ENCODE measurements around the gene CERT1. TPM values are rescaled to one million over a fixed set of nuclear protein-coding genes. Genes with fewer than 3 reads are reported as not detected.

CERT1 gene
- total RNA-seq, 4 donors from 2014 or later = 36.1 to 42.3 (median 39.0) TPM

DNA sequence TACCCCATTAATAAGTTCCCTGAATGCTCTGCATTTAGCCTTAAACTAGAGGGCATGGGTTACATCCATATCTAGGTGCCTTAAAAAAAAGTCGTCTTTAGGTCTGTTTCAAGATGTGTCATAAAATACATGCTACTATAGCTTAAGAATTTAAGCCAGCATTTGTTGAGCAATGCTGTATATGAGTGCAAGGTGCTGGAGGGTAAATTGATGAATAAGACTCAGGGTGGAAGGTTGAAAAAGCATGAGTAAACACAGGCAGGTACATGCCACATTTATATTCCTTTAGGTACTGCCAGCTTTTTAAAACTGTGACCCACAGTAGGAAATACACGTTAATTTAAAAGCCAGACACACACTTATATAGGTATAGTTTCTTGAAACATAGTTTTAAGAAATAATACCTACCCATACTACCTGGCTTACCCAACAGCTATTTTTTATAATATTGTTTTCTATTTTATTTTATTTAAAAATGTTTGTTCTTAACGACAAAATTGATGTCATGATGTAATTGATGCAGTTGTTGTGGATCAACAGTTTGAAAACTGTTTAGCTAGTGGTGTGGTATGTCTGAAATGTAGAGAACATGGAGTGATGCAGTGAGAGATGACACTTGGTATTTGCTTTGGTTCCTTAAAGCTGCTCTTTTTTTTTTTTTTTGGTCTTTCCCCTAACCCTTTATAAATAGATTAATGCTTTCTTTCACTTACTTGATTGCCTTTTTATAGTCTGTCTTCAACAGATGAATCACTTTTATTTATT lies 170.5 kb downstream of the CERT1 start:
- no peak for TF ChIP-seq POLR2A (IDR thresholded peaks at IDR 0.05)
- TF ChIP-seq, protein P1, sequence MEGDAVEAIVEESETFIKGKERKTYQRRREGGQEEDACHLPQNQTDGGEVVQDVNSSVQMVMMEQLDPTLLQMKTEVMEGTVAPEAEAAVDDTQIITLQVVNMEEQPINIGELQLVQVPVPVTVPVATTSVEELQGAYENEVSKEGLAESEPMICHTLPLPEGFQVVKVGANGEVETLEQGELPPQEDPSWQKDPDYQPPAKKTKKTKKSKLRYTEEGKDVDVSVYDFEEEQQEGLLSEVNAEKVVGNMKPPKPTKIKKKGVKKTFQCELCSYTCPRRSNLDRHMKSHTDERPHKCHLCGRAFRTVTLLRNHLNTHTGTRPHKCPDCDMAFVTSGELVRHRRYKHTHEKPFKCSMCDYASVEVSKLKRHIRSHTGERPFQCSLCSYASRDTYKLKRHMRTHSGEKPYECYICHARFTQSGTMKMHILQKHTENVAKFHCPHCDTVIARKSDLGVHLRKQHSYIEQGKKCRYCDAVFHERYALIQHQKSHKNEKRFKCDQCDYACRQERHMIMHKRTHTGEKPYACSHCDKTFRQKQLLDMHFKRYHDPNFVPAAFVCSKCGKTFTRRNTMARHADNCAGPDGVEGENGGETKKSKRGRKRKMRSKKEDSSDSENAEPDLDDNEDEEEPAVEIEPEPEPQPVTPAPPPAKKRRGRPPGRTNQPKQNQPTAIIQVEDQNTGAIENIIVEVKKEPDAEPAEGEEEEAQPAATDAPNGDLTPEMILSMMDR (IDR thresholded peaks at IDR 0.05) = no peak
- no peak for TF ChIP-seq EP300 (IDR thresholded peaks at IDR 0.05)
- Histone ChIP-seq H3K4me1 (peaks cover 0 to 43% (median 9%) of the 10 kb centered on the region in 4 donors), H3K27ac (no peak overlapping the region), H3K9me3 (no peaks in the 10 kb centered on the region), H3K36me3 (peaks cover 0 to 26% (median 0%) of the 10 kb centered on the region in 3 donors), H3K4me3 (no peak overlapping the region), H3K27me3 (no peaks in the 10 kb centered on the region)
- WGBS, 2 donors = 67 to 68% methylated on average over 3 of the region's 3 CpGs
- DNase-seq (ENCODE audit: low spot score in 2 of 2) = no peak

DNA sequence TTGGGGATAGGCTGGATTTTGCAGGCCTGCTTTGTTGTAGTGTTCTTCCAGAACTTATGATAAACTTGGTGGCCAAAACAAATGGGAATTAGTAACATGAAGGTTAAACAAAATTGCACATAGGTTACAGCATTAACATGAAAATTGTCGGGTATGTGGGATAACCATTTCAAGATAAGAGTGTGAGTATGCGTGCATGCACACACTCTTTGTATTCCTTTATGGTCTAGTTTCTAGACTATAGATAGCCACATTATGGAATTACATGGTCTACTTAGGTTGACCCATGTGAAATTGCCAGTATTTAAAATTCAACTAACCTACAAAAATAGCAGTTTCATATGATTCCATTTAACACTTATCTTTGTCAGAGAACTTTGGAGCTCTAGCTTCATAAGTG lies 173.0 kb downstream of the CERT1 start:
- peak overlapping the region in 2 of 4 donors; percentile 87 to 98 for H3K4me3 ChIP-seq
- peaks cover 0 to 3% (median 0%) of the 10 kb centered on the region in 3 donors for H3K36me3 ChIP-seq
- no peaks in the 10 kb centered on the region for H3K27me3 ChIP-seq
- H3K9me3 ChIP-seq = no peaks in the 10 kb centered on the region
- peak overlapping the region in 1 of 4 donors; percentile 99 for H3K27ac ChIP-seq
- TF ChIP-seq POLR2A (IDR thresholded peaks at IDR 0.05) = no peak
- WGBS, 2 donors = 46 to 54% methylated on average over 2 of the region's 2 CpGs
- DNase-seq (ENCODE audit: low spot score in 2 of 2) = no peak
- H3K4me1 ChIP-seq = peaks cover 0 to 46% (median 9%) of the 10 kb centered on the region in 4 donors

DNA sequence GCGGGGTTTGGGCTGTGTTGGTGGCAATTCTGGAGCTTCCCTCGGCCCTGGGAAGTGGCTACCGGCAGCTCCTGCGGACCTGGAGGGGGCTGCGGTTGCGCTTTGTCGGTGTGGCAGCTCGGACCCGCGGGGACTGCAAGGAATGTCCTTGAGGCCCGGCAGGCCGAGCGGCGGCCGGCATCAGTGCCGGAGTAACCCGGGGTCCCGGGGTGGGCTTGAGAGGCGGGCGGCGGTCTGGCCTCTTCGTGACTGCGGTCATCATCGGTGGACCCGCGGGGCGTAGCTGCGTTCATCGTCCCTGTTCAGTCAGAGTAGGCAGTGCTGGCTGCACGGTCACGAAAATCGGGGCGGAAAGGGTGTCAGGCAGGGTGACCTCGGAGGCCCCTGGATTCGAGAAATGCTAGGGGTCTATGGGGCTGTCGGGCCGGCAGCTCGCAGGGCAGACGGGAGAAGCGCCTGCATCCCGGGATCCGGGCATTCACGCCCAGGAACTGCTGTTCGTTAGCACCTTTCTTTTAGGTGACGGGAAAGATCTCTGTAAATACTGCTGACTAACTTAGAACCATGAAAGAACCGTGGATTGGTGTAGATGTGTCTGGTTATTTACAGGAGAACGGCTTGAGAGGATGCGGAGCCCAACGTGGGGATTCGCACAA lies 173.9 kb downstream of the CERT1 start:
- WGBS, 2 donors = 0 to 1% methylated on average over 38 to 50 of the region's 50 CpGs
- peak overlapping the region; percentile 86 to 98 (median 92) for H3K4me3 ChIP-seq
- H3K9me3 ChIP-seq = no peaks in the 10 kb centered on the region
- peak overlapping the region; percentile 93 to 99 (median 94) for H3K27ac ChIP-seq
- peak in 1 of 2 donors; percentile 20 for DNase-seq (ENCODE audit: low spot score in 2 of 2)
- no peaks in the 10 kb centered on the region for H3K36me3 ChIP-seq
- H3K27me3 ChIP-seq = no peaks in the 10 kb centered on the region
- TF ChIP-seq POLR2A (IDR thresholded peaks at IDR 0.05) (no peak), EP300 (IDR thresholded peaks at IDR 0.05) (no peak)
- TF ChIP-seq, protein P1 (IDR thresholded peaks at IDR 0.05) = no peak
- peaks cover 0 to 45% (median 9%) of the 10 kb centered on the region in 4 donors for H3K4me1 ChIP-seq

DNA sequence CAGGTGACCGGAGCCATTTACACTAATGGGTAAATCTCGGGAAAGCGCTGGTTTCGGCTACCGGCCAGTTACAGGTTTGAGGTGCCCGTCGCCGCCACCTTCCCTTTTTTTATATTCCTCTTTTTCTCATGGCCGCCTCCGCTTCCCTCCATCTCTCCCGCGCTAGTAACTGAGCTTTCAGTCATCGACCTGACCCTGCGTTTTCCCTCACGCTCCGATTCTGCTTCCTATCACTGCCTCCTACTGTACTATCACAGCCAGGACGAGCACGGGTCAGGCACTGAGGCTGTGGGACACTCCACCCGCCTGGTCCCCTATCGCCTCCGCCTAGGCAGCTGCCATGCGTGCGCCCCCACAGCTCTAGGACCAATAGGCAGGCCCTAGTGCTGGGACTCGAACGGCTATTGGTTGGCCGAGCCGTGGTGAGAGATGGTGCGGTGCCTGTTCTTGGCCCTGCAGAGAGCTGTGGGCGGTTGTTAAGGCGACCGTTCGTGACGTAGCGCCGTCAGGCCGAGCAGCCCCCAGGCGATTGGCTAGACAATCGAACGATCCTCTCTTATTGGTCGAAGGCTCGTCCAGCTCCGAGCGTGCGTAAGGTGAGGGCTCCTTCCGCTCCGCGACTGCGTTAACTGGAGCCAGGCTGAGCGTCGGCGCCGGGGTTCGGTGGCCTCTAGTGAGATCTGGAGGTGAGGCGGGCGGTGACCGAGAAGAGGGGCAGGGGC lies 174.7 kb downstream of the CERT1 start, which contains the start of gene HMGCR:
TSS of gene HMGCR (plus strand) at position 606 of the 722 bp plus-strand sequence. CDS start 5,386 bp downstream, outside the sequence.
- TF ChIP-seq POLR2A (IDR thresholded peaks at IDR 0.05) (peak in 1 of 2 donors; percentile 82), EP300 (IDR thresholded peaks at IDR 0.05) (peak; percentile 45 to 92)
- TF ChIP-seq, protein P1 (IDR thresholded peaks at IDR 0.05) = peak in 3 of 5 experiments; percentile 3 to 42 (median 30)
- 0% methylated on average over 22 to 56 of the region's 56 CpGs for WGBS, 2 donors
- H3K27ac ChIP-seq = peak within 1 kb of the TSS; percentile 93 to 99 (median 94)
- peaks cover 0 to 38% (median 7%) of the 10 kb centered on the region in 4 donors for H3K4me1 ChIP-seq
- no peaks in the 10 kb centered on the region for H3K27me3 ChIP-seq
- no peaks in the 10 kb centered on the region for H3K36me3 ChIP-seq
- no peaks in the 10 kb centered on the region for H3K9me3 ChIP-seq
- peak within 1 kb of the TSS; percentile 86 to 98 (median 92) for H3K4me3 ChIP-seq
- DNase-seq (ENCODE audit: low spot score in 2 of 2) = peak; percentile 96 to 97

DNA sequence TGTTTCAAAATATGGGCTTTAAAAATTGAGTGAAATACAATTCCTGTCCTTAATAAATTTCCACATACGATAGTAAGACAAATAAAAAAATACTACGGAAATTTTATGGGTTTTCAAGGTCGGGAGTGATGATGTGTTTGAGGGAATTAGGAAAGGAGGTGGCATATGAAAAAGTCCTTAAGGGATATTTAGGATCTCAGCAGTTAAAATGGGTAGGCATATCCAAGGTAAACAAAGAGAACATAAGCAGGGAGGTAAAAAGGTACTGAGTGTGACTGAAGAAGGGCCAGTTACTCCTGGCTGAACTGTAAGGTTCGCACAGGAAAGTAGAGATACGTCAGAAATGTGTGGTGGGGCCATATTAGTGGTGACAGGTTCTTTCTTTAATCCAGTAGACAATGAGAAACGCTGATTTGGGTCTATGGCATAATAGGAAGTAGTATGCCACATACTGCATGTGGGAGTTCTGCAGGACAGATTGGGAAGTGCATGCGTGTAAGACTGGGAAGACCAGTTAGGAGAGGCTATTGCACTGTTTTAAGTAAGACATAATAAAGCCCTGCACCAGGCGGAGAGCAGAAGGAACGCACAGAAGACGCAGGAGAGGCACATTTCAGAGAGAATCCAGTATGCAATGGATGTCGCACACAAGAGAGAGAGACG lies 175.3 kb downstream of the CERT1 start:
- peaks cover 0 to 32% (median 6%) of the 10 kb centered on the region in 4 donors for H3K4me1 ChIP-seq
- H3K9me3 ChIP-seq = no peaks in the 10 kb centered on the region
- peak overlapping the region; percentile 93 to 99 (median 94) for H3K27ac ChIP-seq
- 10 to 12% methylated on average over 12 of the region's 12 CpGs for WGBS, 2 donors
- no peak for TF ChIP-seq EP300 (IDR thresholded peaks at IDR 0.05)
- TF ChIP-seq, protein P1 (IDR thresholded peaks at IDR 0.05) = peak in 3 of 5 experiments; percentile 15 to 45 (median 26)
- no peaks in the 10 kb centered on the region for H3K36me3 ChIP-seq
- H3K27me3 ChIP-seq = no peaks in the 10 kb centered on the region
- H3K4me3 ChIP-seq = peak overlapping the region; percentile 71 to 98 (median 92)
- peak in 1 of 2 donors; percentile 16 for DNase-seq (ENCODE audit: low spot score in 2 of 2)

Data from tibial nerve (tissue), 4 donors.